ENCODE data around the gene CACNA1C.

The CACNA1C gene

GRCh38 chr12:2084553-2085296 is 31.9 kb downstream of the CACNA1C start:
- no peak overlapping the region for H3K4me3 ChIP-seq (ENCODE audit: low read length)
- DNase-seq (ENCODE audit: low read depth): no peak
- no peak for TF ChIP-seq CTCF (IDR thresholded peaks at IDR 0.05; ENCODE audit: insufficient read depth, low read depth, low read length, missing control alignments)

GRCh38 chr12:2092354-2092753 is 39.6 kb downstream of the CACNA1C start:
- no peak for TF ChIP-seq CTCF (IDR thresholded peaks at IDR 0.05; ENCODE audit: insufficient read depth, low read depth, low read length, missing control alignments)
- H3K4me3 ChIP-seq (ENCODE audit: low read length): no peak overlapping the region
- no peak for DNase-seq (ENCODE audit: low read depth)

- no peak for TF ChIP-seq CTCF (IDR thresholded peaks at IDR 0.05; ENCODE audit: insufficient read depth, low read depth, low read length, missing control alignments)
- DNase-seq (ENCODE audit: low read depth): no peak
Measured at GRCh38 chr12:2092890-2093289, 40.1 kb downstream of the CACNA1C start.

GRCh38 chr12:2094597-2094996 is 41.8 kb downstream of the CACNA1C start:
- H3K4me3 ChIP-seq (ENCODE audit: low read length): no peak overlapping the region
- TF ChIP-seq CTCF (IDR thresholded peaks at IDR 0.05; ENCODE audit: insufficient read depth, low read depth, low read length, missing control alignments): no peak
- DNase-seq (ENCODE audit: low read depth): no peak

More at GRCh38 chr12:2092890-2093289, 40.1 kb downstream of the CACNA1C start:
- H3K4me3 ChIP-seq (ENCODE audit: low read length): no peak overlapping the region

GRCh38 chr12:2095878-2096277 is 43.1 kb downstream of the CACNA1C start:
- no peak for DNase-seq (ENCODE audit: low read depth)
- no peak for TF ChIP-seq CTCF (IDR thresholded peaks at IDR 0.05; ENCODE audit: insufficient read depth, low read depth, low read length, missing control alignments)
- no peak overlapping the region for H3K4me3 ChIP-seq (ENCODE audit: low read length)

GRCh38 chr12:2097617-2098016 is 44.8 kb downstream of the CACNA1C start:
- no peak for DNase-seq (ENCODE audit: low read depth)
- TF ChIP-seq CTCF (IDR thresholded peaks at IDR 0.05; ENCODE audit: insufficient read depth, low read depth, low read length, missing control alignments): no peak
- no peak overlapping the region for H3K4me3 ChIP-seq (ENCODE audit: low read length)

GRCh38 chr12:2098852-2099251 is 46.1 kb downstream of the CACNA1C start:
- DNase-seq (ENCODE audit: low read depth): no peak
- no peak for TF ChIP-seq CTCF (IDR thresholded peaks at IDR 0.05; ENCODE audit: insufficient read depth, low read depth, low read length, missing control alignments)
- no peak overlapping the region for H3K4me3 ChIP-seq (ENCODE audit: low read length)

Measured in epithelial cell of esophagus (primary cell).